ENCODE results near the gene NUMBL. TPM values are rescaled to one million over a fixed set of nuclear protein-coding genes. Genes with fewer than 3 reads are reported as not detected.

The NUMBL gene
- total and polyA plus RNA-seq, 9 of the 15 experiments (the other 6 are each of a cell fraction or from before 2014, with no cell fraction given) = 0.39 to 38.6 (median 6.6) TPM

Small RNAs within 50 kb of the gene (small RNA-seq; reads per million reads assigned to genes)
- gene RNU6-195P = not detected

Other genes starting within 250 kb of the NUMBL start
Only the 7 nearest of the 14 such genes appear.
- 38.7 and 44.5 TPM in 2 replicates for gene LTBP4, start 89.3 kb downstream of the NUMBL start, total RNA-seq (2014; rRNA removed)
- 6.1 and 9.7 TPM in 2 replicates for gene LTBP4, start 89.3 kb downstream of the NUMBL start, total RNA-seq (2014; rRNA removed; fragmentation: Illumina TruSeq; extraction: Trizol)
- 19.9 and 25.0 TPM in 2 replicates for gene LTBP4, start 89.3 kb downstream of the NUMBL start, total RNA-seq (2015; rRNA removed; fragmentation: Illumina TruSeq; extraction: Trizol)
- gene LTBP4, start 89.3 kb downstream of the NUMBL start, total RNA-seq (2021) = 148 and 160 TPM in 2 replicates
- gene LTBP4, start 89.3 kb downstream of the NUMBL start, polyA plus RNA-seq (2011; rRNA removed) = 34.4 and 64.2 TPM in 2 replicates
- 31.6 and 65.6 TPM in 2 replicates for gene LTBP4, start 89.3 kb downstream of the NUMBL start, polyA plus RNA-seq (2014; fragmentation: Illumina TruSeq; extraction: Trizol)
- under 1 TPM; 0.35 to 0.53 TPM for gene LTBP4, start 89.3 kb downstream of the NUMBL start, polyA plus RNA-seq (2014; fragmentation: Nextera tagmentation; extraction: Ambion mirVana)
- 108 and 112 TPM in 2 replicates for gene LTBP4, start 89.3 kb downstream of the NUMBL start, polyA plus RNA-seq (2014; rRNA removed)
- 18.3 and 20.0 TPM in 2 replicates for gene COQ8B, start 26.2 kb upstream of the NUMBL start, total RNA-seq (2014; rRNA removed)
- 5.2 and 5.5 TPM in 2 replicates for gene COQ8B, start 26.2 kb upstream of the NUMBL start, total RNA-seq (2014; rRNA removed; fragmentation: Illumina TruSeq; extraction: Trizol)
- gene COQ8B, start 26.2 kb upstream of the NUMBL start, total RNA-seq (2015; rRNA removed; fragmentation: Illumina TruSeq; extraction: Trizol) = 12.9 and 13.6 TPM in 2 replicates
- 24.0 and 27.2 TPM in 2 replicates for gene COQ8B, start 26.2 kb upstream of the NUMBL start, total RNA-seq (2021)
- 14.4 and 17.6 TPM in 2 replicates for gene COQ8B, start 26.2 kb upstream of the NUMBL start, polyA plus RNA-seq (2011; rRNA removed)
- gene COQ8B, start 26.2 kb upstream of the NUMBL start, polyA plus RNA-seq (2014; fragmentation: Illumina TruSeq; extraction: Trizol) = 7.2 and 15.7 TPM in 2 replicates
- under 1 TPM; 0.41 to 0.51 TPM for gene COQ8B, start 26.2 kb upstream of the NUMBL start, polyA plus RNA-seq (2014; fragmentation: Nextera tagmentation; extraction: Ambion mirVana)
- gene COQ8B, start 26.2 kb upstream of the NUMBL start, polyA plus RNA-seq (2014; rRNA removed) = 26.5 and 32.3 TPM in 2 replicates
- gene ITPKC, start 26.5 kb upstream of the NUMBL start, total RNA-seq (2014; rRNA removed) = 7.4 and 8.7 TPM in 2 replicates
- 3.4 and 4.0 TPM in 2 replicates for gene ITPKC, start 26.5 kb upstream of the NUMBL start, total RNA-seq (2014; rRNA removed; fragmentation: Illumina TruSeq; extraction: Trizol)
- gene ITPKC, start 26.5 kb upstream of the NUMBL start, total RNA-seq (2015; rRNA removed; fragmentation: Illumina TruSeq; extraction: Trizol) = 4.7 and 5.1 TPM in 2 replicates
- 9.0 and 9.3 TPM in 2 replicates for gene ITPKC, start 26.5 kb upstream of the NUMBL start, total RNA-seq (2021)
- 6.0 and 6.1 TPM in 2 replicates for gene ITPKC, start 26.5 kb upstream of the NUMBL start, polyA plus RNA-seq (2011; rRNA removed)
- 5.8 and 6.6 TPM in 2 replicates for gene ITPKC, start 26.5 kb upstream of the NUMBL start, polyA plus RNA-seq (2014; fragmentation: Illumina TruSeq; extraction: Trizol)
- gene ITPKC, start 26.5 kb upstream of the NUMBL start, polyA plus RNA-seq (2014; fragmentation: Nextera tagmentation; extraction: Ambion mirVana) = under 1 TPM; 0.08 to 0.22 TPM
- 6.4 and 8.9 TPM in 2 replicates for gene ITPKC, start 26.5 kb upstream of the NUMBL start, polyA plus RNA-seq (2014; rRNA removed)
- gene ACTMAP, start 59.8 kb upstream of the NUMBL start, total RNA-seq (2014; rRNA removed) = 2.3 and 3.3 TPM in 2 replicates
- gene ACTMAP, start 59.8 kb upstream of the NUMBL start, total RNA-seq (2014; rRNA removed; fragmentation: Illumina TruSeq; extraction: Trizol) = 1.7 and 2.0 TPM in 2 replicates
- gene ACTMAP, start 59.8 kb upstream of the NUMBL start, total RNA-seq (2015; rRNA removed; fragmentation: Illumina TruSeq; extraction: Trizol) = 1.7 and 2.9 TPM in 2 replicates
- 14.4 and 16.6 TPM in 2 replicates for gene ACTMAP, start 59.8 kb upstream of the NUMBL start, total RNA-seq (2021)
- 4.9 and 12.9 TPM in 2 replicates for gene ACTMAP, start 59.8 kb upstream of the NUMBL start, polyA plus RNA-seq (2011; rRNA removed)
- gene ACTMAP, start 59.8 kb upstream of the NUMBL start, polyA plus RNA-seq (2014; fragmentation: Illumina TruSeq; extraction: Trizol) = 12.8 and 13.1 TPM in 2 replicates
- 1 to 10 TPM; 4.8 to 5.1 TPM for gene ACTMAP, start 59.8 kb upstream of the NUMBL start, polyA plus RNA-seq (2014; fragmentation: Nextera tagmentation; extraction: Ambion mirVana)
- 7.5 and 8.5 TPM in 2 replicates for gene ACTMAP, start 59.8 kb upstream of the NUMBL start, polyA plus RNA-seq (2014; rRNA removed)
- gene SNRPA, start 60.6 kb upstream of the NUMBL start, total RNA-seq (2014; rRNA removed) = 311 and 436 TPM in 2 replicates
- gene SNRPA, start 60.6 kb upstream of the NUMBL start, total RNA-seq (2014; rRNA removed; fragmentation: Illumina TruSeq; extraction: Trizol) = 83.8 and 106 TPM in 2 replicates
- gene SNRPA, start 60.6 kb upstream of the NUMBL start, total RNA-seq (2015; rRNA removed; fragmentation: Illumina TruSeq; extraction: Trizol) = 130 and 150 TPM in 2 replicates
- gene SNRPA, start 60.6 kb upstream of the NUMBL start, total RNA-seq (2021) = 185 and 193 TPM in 2 replicates
- gene SNRPA, start 60.6 kb upstream of the NUMBL start, polyA plus RNA-seq (2011; rRNA removed) = 230 and 371 TPM in 2 replicates
- gene SNRPA, start 60.6 kb upstream of the NUMBL start, polyA plus RNA-seq (2014; fragmentation: Illumina TruSeq; extraction: Trizol) = 205 and 262 TPM in 2 replicates
- gene SNRPA, start 60.6 kb upstream of the NUMBL start, polyA plus RNA-seq (2014; fragmentation: Nextera tagmentation; extraction: Ambion mirVana) = 10 to 100 TPM; 16.3 to 24.7 TPM
- 210 and 224 TPM in 2 replicates for gene SNRPA, start 60.6 kb upstream of the NUMBL start, polyA plus RNA-seq (2014; rRNA removed)
- gene MIA, start 84.9 kb upstream of the NUMBL start, total RNA-seq (2014; rRNA removed) = not detected in 2 replicates
- not detected in 2 replicates for gene MIA, start 84.9 kb upstream of the NUMBL start, total RNA-seq (2014; rRNA removed; fragmentation: Illumina TruSeq; extraction: Trizol)
- not detected in 2 replicates for gene MIA, start 84.9 kb upstream of the NUMBL start, total RNA-seq (2015; rRNA removed; fragmentation: Illumina TruSeq; extraction: Trizol)
- not detected in 2 replicates for gene MIA, start 84.9 kb upstream of the NUMBL start, total RNA-seq (2021)
- not detected in 2 replicates for gene MIA, start 84.9 kb upstream of the NUMBL start, polyA plus RNA-seq (2011; rRNA removed)
- not detected in 2 replicates for gene MIA, start 84.9 kb upstream of the NUMBL start, polyA plus RNA-seq (2014; fragmentation: Illumina TruSeq; extraction: Trizol)
- gene MIA, start 84.9 kb upstream of the NUMBL start, polyA plus RNA-seq (2014; fragmentation: Nextera tagmentation; extraction: Ambion mirVana) = not detected
- gene MIA, start 84.9 kb upstream of the NUMBL start, polyA plus RNA-seq (2014; rRNA removed) = 0.21 and 1.1 TPM in 2 replicates
- gene RAB4B, start 87.6 kb upstream of the NUMBL start, total RNA-seq (2014; rRNA removed) = 11.9 and 14.8 TPM in 2 replicates
- 1.9 and 4.2 TPM in 2 replicates for gene RAB4B, start 87.6 kb upstream of the NUMBL start, total RNA-seq (2014; rRNA removed; fragmentation: Illumina TruSeq; extraction: Trizol)
- 7.7 and 9.2 TPM in 2 replicates for gene RAB4B, start 87.6 kb upstream of the NUMBL start, total RNA-seq (2015; rRNA removed; fragmentation: Illumina TruSeq; extraction: Trizol)
- 15.4 and 15.6 TPM in 2 replicates for gene RAB4B, start 87.6 kb upstream of the NUMBL start, total RNA-seq (2021)
- 11.7 and 14.6 TPM in 2 replicates for gene RAB4B, start 87.6 kb upstream of the NUMBL start, polyA plus RNA-seq (2011; rRNA removed)
- 9.0 and 14.6 TPM in 2 replicates for gene RAB4B, start 87.6 kb upstream of the NUMBL start, polyA plus RNA-seq (2014; fragmentation: Illumina TruSeq; extraction: Trizol)
- under 1 TPM; 0.28 to 0.92 TPM for gene RAB4B, start 87.6 kb upstream of the NUMBL start, polyA plus RNA-seq (2014; fragmentation: Nextera tagmentation; extraction: Ambion mirVana)
- 20.4 and 20.9 TPM in 2 replicates for gene RAB4B, start 87.6 kb upstream of the NUMBL start, polyA plus RNA-seq (2014; rRNA removed)

All from K562 (cell line).